ENCODE data around the gene NUAK1. TPM values are rescaled to one million over a fixed set of nuclear protein-coding genes. Genes with fewer than 3 reads are reported as not detected.

NUAK1 gene
- total RNA-seq, 1 donor from 2014 or later, result 23.4 TPM

DNA sequence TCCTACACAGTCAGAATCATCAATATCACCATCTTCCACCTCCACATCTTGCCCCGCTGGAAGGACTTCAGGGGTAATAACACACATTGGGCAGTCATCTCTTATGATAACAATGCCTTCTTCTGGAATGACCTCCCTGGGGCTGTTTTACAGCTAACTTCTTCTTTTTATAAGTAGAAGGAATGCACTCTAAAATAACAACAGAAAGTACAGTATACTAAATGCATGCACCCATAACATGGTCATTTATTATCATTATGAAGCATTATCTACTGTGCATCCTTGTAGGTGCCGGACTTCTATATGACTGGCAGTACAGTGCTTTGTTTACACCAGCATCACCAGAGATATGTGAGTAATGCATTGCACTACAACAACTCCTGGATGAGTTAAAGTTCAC, 19.0 kb upstream of the NUAK1 start:
- TF ChIP-seq, protein P1, sequence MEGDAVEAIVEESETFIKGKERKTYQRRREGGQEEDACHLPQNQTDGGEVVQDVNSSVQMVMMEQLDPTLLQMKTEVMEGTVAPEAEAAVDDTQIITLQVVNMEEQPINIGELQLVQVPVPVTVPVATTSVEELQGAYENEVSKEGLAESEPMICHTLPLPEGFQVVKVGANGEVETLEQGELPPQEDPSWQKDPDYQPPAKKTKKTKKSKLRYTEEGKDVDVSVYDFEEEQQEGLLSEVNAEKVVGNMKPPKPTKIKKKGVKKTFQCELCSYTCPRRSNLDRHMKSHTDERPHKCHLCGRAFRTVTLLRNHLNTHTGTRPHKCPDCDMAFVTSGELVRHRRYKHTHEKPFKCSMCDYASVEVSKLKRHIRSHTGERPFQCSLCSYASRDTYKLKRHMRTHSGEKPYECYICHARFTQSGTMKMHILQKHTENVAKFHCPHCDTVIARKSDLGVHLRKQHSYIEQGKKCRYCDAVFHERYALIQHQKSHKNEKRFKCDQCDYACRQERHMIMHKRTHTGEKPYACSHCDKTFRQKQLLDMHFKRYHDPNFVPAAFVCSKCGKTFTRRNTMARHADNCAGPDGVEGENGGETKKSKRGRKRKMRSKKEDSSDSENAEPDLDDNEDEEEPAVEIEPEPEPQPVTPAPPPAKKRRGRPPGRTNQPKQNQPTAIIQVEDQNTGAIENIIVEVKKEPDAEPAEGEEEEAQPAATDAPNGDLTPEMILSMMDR (IDR thresholded peaks at IDR 0.05; ENCODE audit: unreplicated experiment), result no peak
- no peak overlapping the region for H3K27ac Mint-ChIP-seq
- H3K27me3 Mint-ChIP-seq (ENCODE audit: low read depth), result no peaks in the 10 kb centered on the region
- no peak for DNase-seq (ENCODE audit: low spot score in 2 of 2, unreplicated experiment in 2 of 2)
- H3K9me3 Mint-ChIP-seq, result no peaks in the 10 kb centered on the region
- no peaks in the 10 kb centered on the region for H3K4me1 Mint-ChIP-seq
- no peaks in the 10 kb centered on the region for H3K36me3 Mint-ChIP-seq
- no peak overlapping the region for H3K4me3 Mint-ChIP-seq

DNA sequence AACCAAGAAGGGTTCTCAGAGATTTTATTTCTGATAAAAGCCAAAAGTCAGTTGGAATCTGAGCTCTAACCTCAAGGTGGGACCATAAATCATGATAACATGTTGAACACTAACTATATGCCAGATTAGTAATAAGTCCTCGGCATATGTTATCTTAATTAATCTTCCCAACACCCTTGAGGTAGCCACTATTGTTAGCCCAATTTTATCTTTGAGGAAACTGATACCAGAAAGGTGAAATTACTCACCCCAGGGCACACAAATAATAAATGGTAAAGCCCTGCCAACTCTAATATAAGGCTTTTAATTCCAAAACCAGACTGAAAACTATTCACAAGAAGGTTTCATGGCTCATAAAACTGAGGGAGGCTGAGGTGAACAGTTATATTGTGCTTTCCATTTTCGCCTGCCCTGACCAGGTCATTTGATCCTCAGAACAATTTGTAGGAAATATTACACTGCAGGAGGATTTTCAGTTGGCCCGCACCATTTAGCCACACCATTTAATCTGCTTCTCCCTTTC, 16.1 kb upstream of the NUAK1 start:
- H3K27ac Mint-ChIP-seq, result no peak overlapping the region
- H3K36me3 Mint-ChIP-seq, result no peaks in the 10 kb centered on the region
- TF ChIP-seq, protein P1 (IDR thresholded peaks at IDR 0.05; ENCODE audit: unreplicated experiment), result no peak
- DNase-seq (ENCODE audit: low spot score in 2 of 2, unreplicated experiment in 2 of 2), result no peak
- no peak overlapping the region for H3K4me3 Mint-ChIP-seq
- H3K9me3 Mint-ChIP-seq, result no peaks in the 10 kb centered on the region
- H3K4me1 Mint-ChIP-seq, result no peaks in the 10 kb centered on the region
- H3K27me3 Mint-ChIP-seq (ENCODE audit: low read depth), result no peaks in the 10 kb centered on the region

DNA sequence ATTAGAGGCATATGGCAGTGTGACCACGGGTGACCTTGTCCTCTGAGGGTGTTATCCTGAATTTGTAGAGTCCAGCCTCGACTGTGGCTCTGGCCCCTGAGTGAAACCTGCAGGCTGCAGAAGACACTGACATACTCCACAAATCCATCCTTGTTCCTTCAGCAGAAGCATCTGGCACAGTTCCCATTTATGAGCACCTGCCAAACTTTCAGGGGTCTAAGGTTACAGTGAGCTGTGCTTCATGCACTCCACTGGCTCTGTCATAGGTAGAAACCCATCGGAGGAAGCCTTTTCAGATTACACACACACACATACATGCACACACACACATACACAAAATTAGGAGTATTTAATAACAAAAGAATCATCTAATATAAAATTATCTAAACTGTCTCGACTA, 13.6 kb upstream of the NUAK1 start:
- H3K27me3 Mint-ChIP-seq (ENCODE audit: low read depth), result no peaks in the 10 kb centered on the region
- DNase-seq (ENCODE audit: low spot score in 2 of 2, unreplicated experiment in 2 of 2), result no peak
- H3K36me3 Mint-ChIP-seq, result no peaks in the 10 kb centered on the region
- no peak overlapping the region for H3K27ac Mint-ChIP-seq
- TF ChIP-seq, protein P1 (IDR thresholded peaks at IDR 0.05; ENCODE audit: unreplicated experiment), result no peak
- no peaks in the 10 kb centered on the region for H3K9me3 Mint-ChIP-seq
- H3K4me3 Mint-ChIP-seq, result no peak overlapping the region
- H3K4me1 Mint-ChIP-seq, result no peaks in the 10 kb centered on the region

DNA sequence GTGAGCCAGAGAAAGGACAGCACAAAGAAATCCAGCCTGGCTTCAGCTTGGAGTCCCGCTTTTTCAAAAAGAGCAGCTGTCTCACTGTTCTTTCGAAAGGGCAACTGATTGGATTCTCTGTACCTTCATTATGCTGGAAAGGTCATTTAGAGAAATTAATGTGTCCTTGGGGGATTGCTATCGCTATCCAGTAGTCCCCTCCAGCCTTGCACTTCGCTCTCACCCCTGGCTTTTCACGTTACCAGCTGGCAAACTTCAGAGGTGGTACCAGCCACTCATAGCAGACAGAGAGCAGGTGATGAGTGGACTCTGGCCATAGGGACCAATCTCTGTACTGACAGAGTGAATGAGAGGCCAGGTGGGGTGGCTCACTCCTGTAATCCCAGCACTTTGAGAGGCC, 11.8 kb upstream of the NUAK1 start:
- Mint-ChIP-seq H3K27me3 (ENCODE audit: low read depth) (no peaks in the 10 kb centered on the region), H3K9me3 (no peaks in the 10 kb centered on the region), H3K4me1 (peaks cover 5% of the 10 kb centered on the region), H3K4me3 (no peak overlapping the region), H3K27ac (no peak overlapping the region), H3K36me3 (no peaks in the 10 kb centered on the region)
- DNase-seq (ENCODE audit: low spot score in 2 of 2, unreplicated experiment in 2 of 2), result no peak
- TF ChIP-seq, protein P1 (IDR thresholded peaks at IDR 0.05; ENCODE audit: unreplicated experiment), result no peak

DNA sequence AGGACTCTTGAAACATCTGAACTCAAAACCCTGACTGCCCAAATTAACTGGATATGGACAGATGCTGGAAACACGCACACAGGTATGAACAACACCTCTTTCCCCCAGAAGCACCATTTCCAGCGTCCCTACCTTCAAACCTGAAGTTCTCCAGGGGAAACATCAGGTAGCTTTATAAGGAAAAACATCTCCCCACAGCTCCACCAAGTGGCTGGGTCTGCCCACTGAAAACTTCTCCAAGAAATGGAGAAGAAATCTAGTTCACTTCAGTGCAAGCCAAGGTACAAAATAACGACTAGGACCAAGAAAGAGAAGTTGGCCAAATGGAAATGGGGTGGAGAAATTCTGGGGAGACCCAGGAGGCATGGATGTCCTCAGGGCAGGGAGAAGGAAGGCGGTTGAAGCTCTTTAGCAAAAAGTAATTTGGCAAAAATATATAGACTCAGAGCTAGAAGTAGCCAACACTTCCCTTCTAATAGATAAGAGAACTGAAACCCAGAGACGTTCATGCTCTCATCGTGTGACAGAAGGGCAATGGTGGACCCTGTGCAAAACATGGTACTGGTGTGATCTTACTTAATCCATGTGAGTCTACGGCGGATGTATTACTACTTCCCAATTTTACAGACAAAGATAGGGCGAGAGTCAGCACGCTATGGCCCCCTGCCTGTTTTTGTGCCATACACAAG, 10.5 kb upstream of the NUAK1 start:
- no peak overlapping the region for H3K4me3 Mint-ChIP-seq

More for the DNA sequence above, 10.5 kb upstream of the NUAK1 start:
- no peaks in the 10 kb centered on the region for H3K36me3 Mint-ChIP-seq
- peaks cover 18% of the 10 kb centered on the region for H3K4me1 Mint-ChIP-seq
- H3K9me3 Mint-ChIP-seq, result no peaks in the 10 kb centered on the region
- no peak for DNase-seq (ENCODE audit: low spot score in 2 of 2, unreplicated experiment in 2 of 2)
- H3K27ac Mint-ChIP-seq, result no peak overlapping the region
- TF ChIP-seq, protein P1 (IDR thresholded peaks at IDR 0.05; ENCODE audit: unreplicated experiment), result peak; percentile 36
- H3K27me3 Mint-ChIP-seq (ENCODE audit: low read depth), result no peaks in the 10 kb centered on the region
